ENCODE measurements around the gene PDIA3.
"Not testable (repeated sequence)": the region's sequence is repeated elsewhere in the genome, so short reads cannot be mapped to it uniquely, and the experiment has no call there.

GRCh38 chr15:43746245-43746902 is at the start of gene PDIA3:
- TF ChIP-seq CTCF (IDR thresholded peaks at IDR 0.05); ZFX (IDR thresholded peaks at IDR 0.05; ENCODE audit: borderline replicate concordance): not testable (repeated sequence)

All from 22Rv1 (cell line).